Measurements from ENCODE around the gene KIF24. TPM values are rescaled to one million over a fixed set of nuclear protein-coding genes. Genes with fewer than 3 reads are reported as not detected.
A peak's percentile ranks its signal among the peaks of the same experiment; 100 is the strongest.
"Not testable (repeated sequence)": the region's sequence is repeated elsewhere in the genome, so short reads cannot be mapped to it uniquely, and the experiment has no call there.

Gene KIF24
- total and polyA plus RNA-seq, 3 donors from 2014 or later: 18.3 to 34.7 (median 20.0) TPM

- Histone ChIP-seq H3K4me1 (no peaks in the 10 kb centered on the region), H3K9me3 (no peaks in the 10 kb centered on the region), H3K27me3 (no peaks in the 10 kb centered on the region), H3K27ac (no peak overlapping the region), H3K4me3 (peak overlapping the region in 1 of 2 donors; percentile 21), H3K36me3 (ENCODE audit: low read depth, missing control alignments) (no peaks in the 10 kb centered on the region)
- TF ChIP-seq CTCF (IDR thresholded peaks at IDR 0.05) (no peak), POLR2A (IDR thresholded peaks at IDR 0.05) (no peak)
- 58 to 68% methylated on average over 6 to 23 of the region's 23 CpGs for WGBS, 2 donors
- intact Hi-C loops (cut with DNase I; ENCODE audit: low total_unique reads): no loop called here
- no peak for DNase-seq
These were observed 41.4 kb upstream of the KIF24 start for GRCh38 chr9:34370335-34370969.

DNA sequence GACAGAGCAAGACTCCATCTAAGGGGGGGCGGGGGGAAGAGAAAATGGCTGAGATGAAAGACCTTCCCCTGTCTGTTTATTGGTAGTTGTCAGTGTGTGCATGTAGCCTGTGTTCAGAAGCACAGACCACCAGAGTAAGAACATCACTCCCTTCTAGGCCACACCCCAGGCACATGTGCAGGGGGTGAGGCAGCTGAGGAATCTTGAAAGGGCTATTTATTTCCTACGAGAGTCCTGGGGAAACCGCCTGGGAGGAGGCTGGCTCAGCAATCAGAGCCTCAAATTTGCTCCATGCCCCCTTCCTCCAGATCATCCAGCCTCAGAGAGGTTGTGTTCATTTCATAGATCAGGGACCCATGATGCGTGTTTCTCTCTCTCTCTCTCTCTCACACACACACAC, 40.6 kb upstream of the KIF24 start:
- H3K4me1 ChIP-seq: no peaks in the 10 kb centered on the region
- no peaks in the 10 kb centered on the region for H3K36me3 ChIP-seq (ENCODE audit: low read depth, missing control alignments)
- no peaks in the 10 kb centered on the region for H3K27me3 ChIP-seq
- 70 to 87% methylated on average over 4 of the region's 4 CpGs for WGBS, 2 donors
- TF ChIP-seq POLR2A (IDR thresholded peaks at IDR 0.05): no peak
- no peak for TF ChIP-seq CTCF (IDR thresholded peaks at IDR 0.05)
- intact Hi-C loops (cut with DNase I; ENCODE audit: low total_unique reads): no loop called here
- no peak for DNase-seq
- H3K4me3 ChIP-seq: no peak overlapping the region
- H3K9me3 ChIP-seq: no peaks in the 10 kb centered on the region
- no peak overlapping the region for H3K27ac ChIP-seq

- H3K4me3 ChIP-seq; H3K27me3 ChIP-seq; DNase-seq; H3K27ac ChIP-seq; H3K36me3 ChIP-seq (ENCODE audit: low read depth, missing control alignments); H3K4me1 ChIP-seq; intact Hi-C loops (cut with DNase I; ENCODE audit: low total_unique reads); H3K9me3 ChIP-seq: not testable (repeated sequence)
- WGBS, 2 donors: 97% methylated on average over 5 of the region's 5 CpGs
These were observed 39.7 kb upstream of the KIF24 start for GRCh38 chr9:34368796-34369195.

DNA sequence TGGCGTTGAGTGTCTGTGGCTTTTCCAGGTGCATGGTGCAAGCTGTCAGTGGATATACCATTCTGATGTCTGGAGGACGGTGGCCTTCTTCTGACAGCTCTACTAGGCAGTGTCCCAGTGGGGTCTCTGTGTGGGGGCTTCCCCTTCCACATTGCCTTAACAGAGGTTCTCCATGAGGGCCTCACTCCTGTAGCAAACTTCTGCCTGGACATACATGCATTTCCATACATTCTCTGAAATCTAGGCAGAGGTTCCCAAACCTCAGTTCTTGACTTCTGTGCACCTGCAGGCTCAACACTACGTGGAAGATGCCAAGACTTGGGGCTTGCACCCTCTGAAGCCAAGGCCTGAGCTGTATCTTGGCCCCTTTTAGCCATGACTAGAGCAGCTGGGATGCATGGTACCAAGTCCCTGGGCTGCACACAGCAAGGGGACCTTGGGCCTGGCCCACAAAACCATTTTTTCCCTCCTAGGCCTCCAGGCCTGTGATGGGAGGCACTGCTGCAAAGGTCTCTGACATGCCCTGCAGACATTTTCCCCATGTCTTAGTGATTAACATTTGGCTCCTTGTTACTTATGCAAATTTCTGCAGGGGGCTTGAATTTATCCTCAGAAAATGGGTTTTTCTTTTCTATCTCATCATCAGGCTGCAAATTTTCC, 38.8 kb upstream of the KIF24 start:
- H3K4me1 ChIP-seq; DNase-seq; H3K36me3 ChIP-seq (ENCODE audit: low read depth, missing control alignments); intact Hi-C loops (cut with DNase I; ENCODE audit: low total_unique reads); H3K9me3 ChIP-seq; H3K4me3 ChIP-seq; H3K27me3 ChIP-seq; H3K27ac ChIP-seq: not testable (repeated sequence)
- 84 to 100% methylated on average over 3 of the region's 3 CpGs for WGBS, 2 donors

DNA sequence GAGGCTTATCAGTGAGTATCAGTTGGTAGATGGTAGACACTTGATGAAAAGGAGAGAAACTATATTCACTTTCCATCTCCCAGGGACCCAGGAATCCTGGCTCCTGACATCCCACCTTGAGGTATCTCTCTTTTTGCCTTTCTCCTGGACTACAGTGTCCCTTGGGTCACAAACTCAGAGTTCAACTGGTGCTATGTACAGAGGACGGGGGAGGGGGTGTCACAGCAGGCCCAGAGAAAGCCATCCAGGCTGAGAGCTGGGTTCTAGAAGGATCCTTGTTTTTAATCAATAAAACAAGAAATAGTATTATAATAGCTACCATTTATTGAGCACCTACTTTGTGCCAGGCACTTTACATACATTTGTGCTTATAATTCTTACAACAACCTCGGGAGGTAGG, 37.3 kb upstream of the KIF24 start:
- 80 to 84% methylated on average over 2 of the region's 2 CpGs for WGBS, 2 donors
- no peak for TF ChIP-seq POLR2A (IDR thresholded peaks at IDR 0.05)
- no peak for TF ChIP-seq CTCF (IDR thresholded peaks at IDR 0.05)
- no peaks in the 10 kb centered on the region for H3K27me3 ChIP-seq
- intact Hi-C loops (cut with DNase I; ENCODE audit: low total_unique reads): no loop called here
- H3K27ac ChIP-seq: no peak overlapping the region
- no peak overlapping the region for H3K4me3 ChIP-seq
- H3K9me3 ChIP-seq: no peaks in the 10 kb centered on the region
- H3K4me1 ChIP-seq: no peaks in the 10 kb centered on the region
- no peaks in the 10 kb centered on the region for H3K36me3 ChIP-seq (ENCODE audit: low read depth, missing control alignments)
- DNase-seq: no peak

DNA sequence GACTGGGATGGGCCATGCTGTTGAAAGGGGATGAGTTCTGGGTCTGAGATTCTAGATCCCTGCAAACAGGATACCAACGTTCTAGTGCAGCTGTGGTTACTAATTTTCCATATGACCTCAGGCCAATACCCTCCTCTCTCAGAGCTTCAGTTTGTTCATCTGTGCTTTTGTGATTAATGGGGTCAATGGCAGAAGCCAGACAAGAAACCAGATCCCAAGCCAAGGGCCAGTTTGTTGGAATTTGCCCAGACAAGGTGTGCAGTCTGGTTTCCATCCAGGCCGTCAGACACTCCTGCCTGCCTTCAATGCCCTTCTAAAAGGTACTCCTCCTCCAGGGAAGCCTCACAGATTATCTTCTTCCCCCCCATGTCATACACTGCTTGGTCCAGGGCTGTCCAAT, 36.2 kb upstream of the KIF24 start:
- Histone ChIP-seq H3K4me3 (no peak overlapping the region), H3K27ac (no peak overlapping the region), H3K9me3 (no peaks in the 10 kb centered on the region), H3K4me1 (no peaks in the 10 kb centered on the region), H3K36me3 (ENCODE audit: low read depth, missing control alignments) (no peaks in the 10 kb centered on the region), H3K27me3 (no peaks in the 10 kb centered on the region)
- TF ChIP-seq CTCF (IDR thresholded peaks at IDR 0.05) (no peak), POLR2A (IDR thresholded peaks at IDR 0.05) (no peak)
- WGBS, 2 donors: 74 to 87% methylated on average over 2 of the region's 2 CpGs
- DNase-seq: no peak
- intact Hi-C loops (cut with DNase I; ENCODE audit: low total_unique reads): no loop called here
